AG04450 (cell line): ENCODE results near the gene ENHO. TPM values are rescaled to one million over a fixed set of nuclear protein-coding genes. Genes with fewer than 3 reads are reported as not detected.

Experiments used
- CTCF ChIA-PET: fragments of 300-600, 350-600 bp; formaldehyde crosslinking; extraction: SDS; loops from one replicate; lab custom pipeline; 2022; ENCODE audit warnings: antibody characterized with exemption, inconsistent platforms; lab: Charles Lee
- POLR2A ChIA-PET: fragments of 350-600 bp; formaldehyde crosslinking; extraction: SDS; loops from one replicate; lab custom pipeline; 2021; ENCODE audit warnings: antibody characterized with exemption, inconsistent platforms; lab: Yijun Ruan, JAX
- DNase-seq: peaks from one replicate; pipeline ENCODE4 v3.0.0-alpha.2; 2011; ENCODE audit warnings: low read depth, low spot score
- H3K27ac ChIP-seq: one replicate; pipeline ENCODE4 v1.5.1; 2012; ENCODE audit warnings: low read depth, low read length, control low read depth
- H3K27me3 ChIP-seq: one replicate; pipeline ENCODE4 v1.6.0; 2012; ENCODE audit warnings: low read length; ENCODE audit not compliant: control insufficient read depth, insufficient read depth
- H3K4me3 ChIP-seq: 2 replicates; pipeline ENCODE4 v1.5.1; 2011; ENCODE audit warnings: mild to moderate bottlenecking, low read depth, low read length, control low read depth
- H3K9me3 ChIP-seq: 2 replicates; pipeline ENCODE4 v1.5.1; 2012; ENCODE audit warnings: low read length; ENCODE audit not compliant: control insufficient read depth, insufficient read depth
- polyA plus RNA-seq: library from polyadenylated mRNA; depleted of rRNA; stranded (reverse); fragments of >200 nt; gene quantifications from 2 replicates; pipeline ENCODE4 v1.2.3, GENCODE V29; 2011
- TF ChIP-seq, protein P1 (sequence below): IDR thresholded peaks from 2 replicates; pipeline ENCODE4 v1.5.1; 2011; ENCODE audit warnings: low read depth, low read length, control low read depth, inconsistent platforms

Gene ENHO
- polyA plus RNA-seq, 1 experiment = not detected

DNA sequence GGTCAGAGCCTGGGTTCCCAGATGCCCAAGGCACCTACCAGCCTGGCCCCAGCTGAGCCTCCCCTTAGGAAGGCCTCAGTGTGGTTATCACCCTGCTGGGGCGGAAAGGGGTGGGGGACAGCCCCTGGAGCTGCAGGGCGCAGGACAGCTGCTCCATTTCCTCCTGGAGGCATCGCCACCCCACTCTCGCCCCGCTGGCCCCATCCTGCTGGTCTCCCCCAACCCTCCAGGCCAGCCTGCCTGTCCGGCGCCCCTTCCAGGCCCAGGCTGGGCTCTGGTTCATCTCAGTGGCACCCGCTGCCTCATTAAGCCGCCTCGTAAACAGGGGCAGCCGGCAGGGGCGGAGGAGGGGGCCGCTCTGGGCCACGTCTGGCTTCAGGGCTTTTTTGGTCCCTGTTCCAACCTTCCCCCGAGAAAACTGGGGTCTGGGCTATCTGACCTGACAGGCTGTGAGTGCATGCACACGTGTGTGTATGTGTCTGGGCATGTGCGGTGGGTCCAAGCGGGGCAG is 30.8 kb upstream of the ENHO start:
- CTCF ChIA-PET = interaction anchor here (7.8 kb wide), 1 partner anchor 38 kb away, joined by 110 read pairs; no protein-coding TSS in a partner anchor
- Histone ChIP-seq H3K9me3 (no peaks in the 10 kb centered on the region; the same call in 1 of the 2 replicates), H3K27ac (no peak overlapping the region), H3K27me3 (peaks cover 40% of the 10 kb centered on the region), H3K4me3 (no peak overlapping the region)
- TF ChIP-seq, protein P1, sequence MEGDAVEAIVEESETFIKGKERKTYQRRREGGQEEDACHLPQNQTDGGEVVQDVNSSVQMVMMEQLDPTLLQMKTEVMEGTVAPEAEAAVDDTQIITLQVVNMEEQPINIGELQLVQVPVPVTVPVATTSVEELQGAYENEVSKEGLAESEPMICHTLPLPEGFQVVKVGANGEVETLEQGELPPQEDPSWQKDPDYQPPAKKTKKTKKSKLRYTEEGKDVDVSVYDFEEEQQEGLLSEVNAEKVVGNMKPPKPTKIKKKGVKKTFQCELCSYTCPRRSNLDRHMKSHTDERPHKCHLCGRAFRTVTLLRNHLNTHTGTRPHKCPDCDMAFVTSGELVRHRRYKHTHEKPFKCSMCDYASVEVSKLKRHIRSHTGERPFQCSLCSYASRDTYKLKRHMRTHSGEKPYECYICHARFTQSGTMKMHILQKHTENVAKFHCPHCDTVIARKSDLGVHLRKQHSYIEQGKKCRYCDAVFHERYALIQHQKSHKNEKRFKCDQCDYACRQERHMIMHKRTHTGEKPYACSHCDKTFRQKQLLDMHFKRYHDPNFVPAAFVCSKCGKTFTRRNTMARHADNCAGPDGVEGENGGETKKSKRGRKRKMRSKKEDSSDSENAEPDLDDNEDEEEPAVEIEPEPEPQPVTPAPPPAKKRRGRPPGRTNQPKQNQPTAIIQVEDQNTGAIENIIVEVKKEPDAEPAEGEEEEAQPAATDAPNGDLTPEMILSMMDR = no peak
- POLR2A ChIA-PET = no interaction called here
- no peak for DNase-seq

DNA sequence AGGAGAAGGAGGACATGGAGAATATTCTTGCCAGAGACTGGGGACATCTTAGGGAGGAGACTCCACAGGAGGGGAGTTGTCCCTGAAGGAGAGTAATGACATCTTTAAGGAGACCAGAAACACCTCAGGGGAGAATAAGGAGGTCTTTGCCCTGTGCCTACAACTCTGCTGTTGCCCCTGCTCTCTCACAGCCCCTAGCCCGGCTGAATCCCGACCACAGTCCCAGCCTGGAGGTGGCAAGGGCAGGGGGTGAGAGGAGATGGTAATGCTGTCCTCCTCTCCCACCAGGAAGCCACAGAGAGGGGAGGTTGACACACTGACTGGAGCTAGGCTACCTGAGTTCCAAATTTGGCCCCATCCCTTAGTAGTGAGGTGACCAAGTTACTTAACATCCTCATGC is 30.2 kb upstream of the ENHO start:
- CTCF ChIA-PET = interaction anchor here (7.8 kb wide), 1 partner anchor 39 kb away, joined by 110 read pairs; no protein-coding TSS in a partner anchor
- H3K4me3 ChIP-seq = no peak overlapping the region
- TF ChIP-seq, protein P1 = no peak
- POLR2A ChIA-PET = no interaction called here
- DNase-seq = no peak
- no peak overlapping the region for H3K27ac ChIP-seq
- peaks cover 35% of the 10 kb centered on the region for H3K27me3 ChIP-seq
- H3K9me3 ChIP-seq = no peaks in the 10 kb centered on the region; the same call in 1 of the 2 replicates

DNA sequence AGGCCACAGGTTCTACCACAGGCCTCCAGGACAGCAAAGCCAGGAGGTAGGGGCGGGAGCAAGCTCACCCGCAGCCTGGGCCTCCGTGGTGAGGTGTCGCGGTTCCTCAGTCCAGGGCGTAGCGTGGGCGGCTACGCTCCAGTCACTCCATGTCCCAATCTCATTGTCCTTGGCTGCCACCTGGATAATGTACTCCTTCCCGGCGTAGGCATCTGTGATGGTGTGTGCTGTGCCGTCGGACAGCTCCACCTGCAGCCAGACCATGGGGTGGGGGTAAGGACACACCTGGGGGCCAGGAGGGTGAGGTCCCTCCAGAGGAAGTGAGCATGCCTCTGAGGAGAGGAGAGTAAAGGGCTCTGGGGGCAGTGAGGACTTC is 29.8 kb upstream of the ENHO start:
- H3K4me3 ChIP-seq = no peak overlapping the region
- H3K9me3 ChIP-seq = no peaks in the 10 kb centered on the region; the same call in 1 of the 2 replicates
- H3K27me3 ChIP-seq = peaks cover 31% of the 10 kb centered on the region
- no peak for DNase-seq
- no peak overlapping the region for H3K27ac ChIP-seq
- ChIA-PET POLR2A (no interaction called here), CTCF (interaction anchor here (1.9 to 7.8 kb wide), 2 partner anchors 39 to 149 kb away, joined by 4 to 110 read pairs; no protein-coding TSS in a partner anchor)
- TF ChIP-seq, protein P1 = no peak

DNA sequence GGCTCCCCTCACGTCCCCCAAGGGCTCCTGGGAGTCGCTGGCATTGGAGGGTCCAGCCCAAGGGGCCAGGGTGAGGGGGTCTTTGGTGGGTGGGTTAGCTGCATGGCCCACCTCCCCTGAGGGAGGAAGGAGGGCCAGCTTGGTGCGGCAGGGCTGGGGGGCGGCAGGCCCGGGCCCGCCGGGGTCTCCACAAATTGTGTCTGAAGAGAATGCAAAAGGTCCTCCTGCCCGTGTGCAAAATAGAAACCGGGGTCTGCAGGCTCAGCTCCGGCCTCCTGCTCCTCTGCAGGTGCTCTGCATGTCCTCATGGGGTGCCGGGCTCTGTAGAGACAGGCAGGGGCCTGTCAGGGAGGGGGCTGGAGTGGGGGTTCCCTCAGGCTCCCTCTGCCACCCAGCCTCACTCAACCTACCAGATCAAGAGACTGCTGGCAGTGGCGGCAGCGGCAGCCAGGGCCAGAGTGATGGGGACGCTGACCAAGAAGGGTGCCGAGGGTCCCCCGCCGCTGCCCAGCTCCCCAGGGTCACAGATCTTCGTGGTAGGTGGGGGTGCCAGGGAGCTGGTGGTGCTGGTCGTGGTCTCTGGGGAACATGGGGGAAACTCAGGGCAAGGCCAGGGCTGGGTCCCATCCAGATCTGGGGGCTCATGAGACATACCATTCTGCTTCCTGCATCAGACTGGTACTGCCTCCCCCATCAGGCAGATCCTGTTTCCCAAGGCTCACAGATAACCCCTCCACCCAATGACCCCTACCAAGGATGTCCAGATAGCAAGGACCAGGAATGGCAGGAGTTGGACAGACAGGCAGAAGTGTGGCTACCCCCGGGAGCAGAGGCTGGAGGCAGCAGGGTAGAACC is 29.2 kb upstream of the ENHO start:
- no peak for DNase-seq
- CTCF ChIA-PET = interaction anchor here (1.9 to 7.8 kb wide), 3 partner anchors 40 to 148 kb away, joined by 4 to 110 read pairs (median 14); no protein-coding TSS in a partner anchor
- TF ChIP-seq, protein P1 = no peak
- H3K4me3 ChIP-seq = no peak overlapping the region
- H3K9me3 ChIP-seq = no peaks in the 10 kb centered on the region; the same call in 1 of the 2 replicates
- POLR2A ChIA-PET = no interaction called here
- H3K27ac ChIP-seq = no peak overlapping the region
- H3K27me3 ChIP-seq = peaks cover 29% of the 10 kb centered on the region
